Globus pallidus (tissue), 1 donor: Measurements from ENCODE around the gene KLHL17.
A peak's percentile ranks its signal among the peaks of the same experiment; 100 is the strongest.

ENCODE experiments used
- DNase-seq: peaks from one replicate; pipeline ENCODE4 v3.0.0-alpha.2; 2015; ENCODE audit warnings: low spot score

Gene KLHL17

GRCh38 chr1:952603-953002, 7.8 kb upstream of the KLHL17 start:
- DNase-seq, result no peak

GRCh38 chr1:953524-954320, 6.7 kb upstream of the KLHL17 start:
- DNase-seq, result no peak

- DNase-seq, result no peak
These were observed 5.5 kb upstream of the KLHL17 start for GRCh38 chr1:954927-955326.

- DNase-seq, result no peak
These were observed 4.9 kb upstream of the KLHL17 start for GRCh38 chr1:955474-955873.

- DNase-seq, result no peak
These were observed 3.7 kb upstream of the KLHL17 start for GRCh38 chr1:956636-957035.

- DNase-seq, result peak; percentile 80
These were observed 1.3 kb upstream of the KLHL17 start, which contains the start of gene NOC2L for GRCh38 chr1:958823-959730. NOC2L (minus strand) TSS chr1:959256; CDS start chr1:959240, 16 bp downstream.

GRCh38 chr1:959731-960362, 537 bp upstream of the KLHL17 start:
- DNase-seq, result no peak

- DNase-seq, result no peak
These were observed 817 bp downstream of the KLHL17 start for GRCh38 chr1:961132-961669.

GRCh38 chr1:962381-963300, 2.3 kb downstream of the KLHL17 start:
- no peak for DNase-seq

GRCh38 chr1:963301-963651, 2.9 kb downstream of the KLHL17 start:
- no peak for DNase-seq

- no peak for DNase-seq
These were observed 3.6 kb downstream of the KLHL17 start for GRCh38 chr1:963746-964525.

- no peak for DNase-seq
These were observed 4.5 kb downstream of the KLHL17 start for GRCh38 chr1:964691-965525.

- no peak for DNase-seq
These were observed 5.2 kb downstream of the KLHL17 start for GRCh38 chr1:965526-966134.

GRCh38 chr1:966135-966703, 5.8 kb downstream of the KLHL17 start, which contains the start of gene PLEKHN1:
PLEKHN1 (plus strand) TSS chr1:966482; CDS start chr1:966532, 50 bp downstream.
- DNase-seq, result no peak

GRCh38 chr1:966704-967300, 6.4 kb downstream of the KLHL17 start:
- no peak for DNase-seq

GRCh38 chr1:967466-968343, 7.3 kb downstream of the KLHL17 start:
- no peak for DNase-seq

- no peak for DNase-seq
These were observed 9.0 kb downstream of the KLHL17 start for GRCh38 chr1:969260-969855.
